NCI-H345 (cell line): Measurements from ENCODE around the gene OR10H5.
"Not testable (repeated sequence)": the region's sequence is repeated elsewhere in the genome, so short reads cannot be mapped to it uniquely, and the experiment has no call there.

ENCODE experiments used
- DNase-seq: peaks from one replicate; lab custom pipeline; 2025; lab: John Stamatoyannopoulos, UW

Gene OR10H5

GRCh38 chr19:15811476-15811875 lies 24.0 kb downstream of the OR10H5 start:
- DNase-seq: no peak

GRCh38 chr19:15812060-15812722 lies 24.7 kb downstream of the OR10H5 start:
- no peak for DNase-seq

GRCh38 chr19:15813916-15814315 lies 26.5 kb downstream of the OR10H5 start:
- no peak for DNase-seq

- DNase-seq: no peak
Measured at GRCh38 chr19:15815306-15815705, 27.8 kb downstream of the OR10H5 start, which contains the start of gene OR10H1. Gene OR10H1 (minus strand): TSS chr19:15815664. CDS start chr19:15808037, 7,627 bp downstream.

- no peak for DNase-seq
Measured at GRCh38 chr19:15820646-15821045, 33.2 kb downstream of the OR10H5 start.

GRCh38 chr19:15825753-15826152 lies 38.3 kb downstream of the OR10H5 start:
- no peak for DNase-seq

GRCh38 chr19:15828121-15828610 lies 40.7 kb downstream of the OR10H5 start:
- no peak for DNase-seq

GRCh38 chr19:15828611-15829305 lies 41.3 kb downstream of the OR10H5 start:
- not testable (repeated sequence) for DNase-seq

GRCh38 chr19:15829306-15829698 lies 41.8 kb downstream of the OR10H5 start:
- DNase-seq: no peak

- no peak for DNase-seq
Measured at GRCh38 chr19:15829786-15830185, 42.3 kb downstream of the OR10H5 start.

GRCh38 chr19:15831626-15832025 lies 44.2 kb downstream of the OR10H5 start:
- no peak for DNase-seq

- not testable (repeated sequence) for DNase-seq
Measured at GRCh38 chr19:15834232-15834631, 46.8 kb downstream of the OR10H5 start.

- not testable (repeated sequence) for DNase-seq
Measured at GRCh38 chr19:15835565-15836329, 48.3 kb downstream of the OR10H5 start.

GRCh38 chr19:15836330-15837220 lies 49.1 kb downstream of the OR10H5 start:
- no peak for DNase-seq

GRCh38 chr19:15837221-15837731 lies 49.8 kb downstream of the OR10H5 start:
- DNase-seq: no peak

GRCh38 chr19:15838351-15838750 lies 50.9 kb downstream of the OR10H5 start:
- no peak for DNase-seq

- DNase-seq: not testable (repeated sequence)
Measured at GRCh38 chr19:15839888-15840287, 52.4 kb downstream of the OR10H5 start.

- DNase-seq: no peak
Measured at GRCh38 chr19:15840833-15841232, 53.4 kb downstream of the OR10H5 start.

GRCh38 chr19:15841875-15842569 lies 54.6 kb downstream of the OR10H5 start:
- DNase-seq: no peak

- DNase-seq: no peak
Measured at GRCh38 chr19:15843203-15843893, 55.9 kb downstream of the OR10H5 start.
